Activated naive CD4-positive, alpha-beta T cell treated with Interleukin-2 at 50 U/mL for 16 hours (primary cell): ENCODE measurements around the gene HAAO.

ENCODE experiments used
- DNase-seq: peaks from one replicate; pipeline ENCODE4 v3.0.0-alpha.2; 2020

Gene HAAO

GRCh38 chr2:42792087-42792582, 248 bp downstream of the HAAO start:
- DNase-seq, result no peak

GRCh38 chr2:42791606-42792005, 777 bp downstream of the HAAO start:
- DNase-seq, result no peak

GRCh38 chr2:42789751-42790150, 2.6 kb downstream of the HAAO start:
- no peak for DNase-seq

GRCh38 chr2:42788882-42789281, 3.5 kb downstream of the HAAO start:
- no peak for DNase-seq

GRCh38 chr2:42788478-42788793, 3.9 kb downstream of the HAAO start:
- DNase-seq, result no peak

DNA sequence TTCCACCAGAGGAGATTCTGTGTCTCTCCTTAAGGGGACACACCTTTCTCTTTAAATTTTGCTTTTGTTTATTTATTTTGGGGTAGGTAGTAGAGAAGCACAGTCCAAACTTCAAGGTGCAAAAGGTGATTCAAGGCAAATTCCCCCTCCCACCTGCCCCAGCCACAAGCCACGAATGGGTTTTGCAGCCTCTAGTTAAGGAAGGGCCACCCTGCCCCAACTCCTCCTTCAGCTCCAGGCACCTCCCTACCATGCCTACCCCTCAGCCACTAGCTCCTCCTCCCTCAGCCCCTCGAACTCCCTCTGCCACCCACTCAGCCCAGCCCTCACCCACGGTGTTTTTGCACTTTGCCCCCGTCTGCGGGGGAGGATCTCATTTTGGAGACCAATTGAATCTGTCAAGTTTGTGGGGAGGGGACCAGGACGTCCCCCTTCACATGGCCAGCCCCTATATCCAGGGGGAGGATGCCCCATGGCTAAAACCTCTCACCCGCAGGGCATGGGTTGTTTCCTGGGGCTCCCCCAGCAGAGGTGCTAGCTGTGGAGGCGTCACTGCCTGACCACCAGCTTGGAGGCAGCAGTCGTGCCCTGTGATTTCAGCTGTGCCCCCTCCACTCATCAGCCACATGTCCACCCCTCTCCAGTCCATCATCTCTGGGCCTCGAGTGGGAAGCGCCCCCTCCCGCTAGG, 4.5 kb downstream of the HAAO start:
- no peak for DNase-seq

GRCh38 chr2:42787424-42787787, 5.0 kb downstream of the HAAO start:
- no peak for DNase-seq

DNA sequence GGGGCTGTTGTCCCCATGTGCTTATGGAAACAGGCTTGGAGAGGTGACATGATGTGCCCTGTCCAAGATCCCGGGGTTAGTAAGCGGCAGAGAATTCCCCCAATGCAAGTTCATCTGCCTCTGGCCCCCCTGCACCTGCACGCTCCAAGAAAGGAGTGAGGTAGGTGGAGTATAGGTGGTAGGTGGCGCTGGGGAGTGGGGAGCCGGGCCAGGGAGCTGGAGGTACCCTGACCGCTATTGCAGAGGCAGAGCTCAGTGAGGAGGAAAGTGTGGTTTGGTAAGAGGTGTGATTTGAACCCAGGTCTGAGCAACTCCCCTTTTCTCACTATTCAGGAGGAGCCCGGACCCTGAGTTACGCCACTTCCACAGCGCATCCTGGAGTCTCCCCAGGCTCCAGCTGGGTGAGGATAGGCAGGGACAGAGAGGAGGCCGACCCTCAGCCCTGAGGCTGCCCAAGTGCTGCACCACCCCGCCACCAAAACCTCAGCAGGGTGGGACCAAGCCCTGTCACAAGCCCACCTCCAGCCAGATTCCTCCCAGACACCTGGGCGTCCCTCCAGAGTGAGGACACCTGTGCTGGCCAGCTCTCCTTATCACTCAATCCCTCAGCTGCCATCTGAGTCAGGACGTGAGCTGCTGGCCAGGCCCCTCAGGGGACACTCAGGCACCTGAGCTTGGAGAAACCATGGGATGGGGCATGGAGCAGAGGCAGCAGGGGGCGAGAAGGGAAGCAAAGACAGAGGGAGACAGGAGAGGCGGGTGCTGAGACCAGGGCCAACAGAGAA, 5.6 kb downstream of the HAAO start:
- DNase-seq, result no peak

GRCh38 chr2:42784204-42784880, 8.0 kb downstream of the HAAO start:
- DNase-seq, result no peak

GRCh38 chr2:42783511-42783910, 8.9 kb downstream of the HAAO start:
- DNase-seq, result no peak

DNA sequence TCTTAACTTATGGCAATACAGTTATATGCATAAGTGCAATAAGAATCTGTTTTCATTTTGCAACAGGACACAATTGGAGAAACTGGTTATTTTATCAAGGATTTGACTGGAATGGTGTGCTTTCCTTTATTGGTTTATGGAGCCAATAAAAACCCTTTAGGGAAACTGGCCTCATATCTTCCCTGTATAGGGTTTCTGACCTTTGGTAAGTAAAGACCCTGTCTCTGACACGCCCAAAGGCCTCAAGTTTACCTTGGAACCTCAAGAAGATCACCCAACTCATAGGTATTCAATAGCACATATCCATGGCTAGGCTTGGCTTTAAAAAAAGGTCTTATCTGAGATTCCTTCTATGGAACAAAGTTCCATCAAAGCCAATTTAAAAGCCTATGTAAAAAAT, 11.2 kb downstream of the HAAO start:
- DNase-seq, result no peak

DNA sequence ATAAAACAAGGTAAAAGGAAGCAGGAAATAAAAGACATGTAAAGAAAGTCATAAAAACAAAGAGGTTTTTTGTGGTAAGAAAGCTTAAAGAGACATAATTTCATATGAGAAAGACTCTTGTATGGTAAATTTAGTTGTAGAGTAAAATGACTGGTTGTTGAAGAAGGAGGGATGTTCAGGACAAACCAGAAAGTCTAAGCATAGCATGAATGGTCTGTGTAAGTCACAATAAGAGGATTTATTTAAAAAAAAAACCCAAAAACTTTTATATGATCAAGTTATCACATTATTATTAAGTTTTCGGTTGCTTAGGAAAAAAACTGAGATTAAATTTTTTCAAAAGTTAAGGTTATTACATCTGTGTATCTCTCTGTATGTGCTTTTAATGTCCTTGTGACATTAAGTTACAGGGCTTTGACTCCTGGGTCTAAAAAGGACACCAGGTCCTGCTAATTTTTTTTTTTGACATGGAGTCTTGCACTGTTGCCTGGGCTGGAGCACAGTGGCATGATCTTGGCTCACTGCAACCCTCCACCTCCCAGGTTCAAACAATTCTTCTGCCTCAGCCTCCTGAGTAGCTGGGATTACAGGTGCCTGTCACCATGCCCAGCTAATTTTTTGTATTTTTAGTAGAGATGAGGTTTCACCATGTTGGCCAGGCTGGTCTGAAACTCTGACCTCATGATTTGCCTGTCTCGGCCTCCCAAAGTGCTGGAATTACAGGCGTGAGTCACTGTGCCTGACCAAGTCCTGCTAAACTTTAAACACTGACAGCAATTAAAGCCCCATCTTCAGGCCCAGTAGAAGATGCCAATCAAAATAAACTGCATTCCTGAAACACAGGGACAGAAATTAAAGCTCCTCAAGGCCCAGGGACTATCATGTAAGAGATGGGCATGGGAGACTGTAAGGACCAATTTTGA, 14.2 kb downstream of the HAAO start:
- no peak for DNase-seq

DNA sequence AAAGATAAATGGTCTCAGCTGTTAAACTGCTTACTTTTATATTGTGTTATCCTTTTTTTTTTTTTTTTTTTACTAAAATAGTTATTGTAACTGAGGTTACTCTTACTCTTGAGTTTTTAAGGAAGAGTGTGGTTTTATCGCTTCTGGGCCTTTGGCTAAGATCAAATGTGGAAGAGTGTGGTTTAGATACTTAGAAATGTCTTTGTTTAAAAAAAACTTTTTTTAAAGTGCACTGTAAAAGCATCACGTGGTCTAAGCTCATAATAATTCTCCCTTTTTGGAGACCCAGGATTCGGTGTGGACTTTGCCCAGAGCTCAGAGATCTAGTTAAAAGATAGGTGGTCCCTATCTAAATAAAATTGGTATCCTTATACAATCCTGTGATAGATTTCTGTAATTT, 16.6 kb downstream of the HAAO start:
- no peak for DNase-seq

DNA sequence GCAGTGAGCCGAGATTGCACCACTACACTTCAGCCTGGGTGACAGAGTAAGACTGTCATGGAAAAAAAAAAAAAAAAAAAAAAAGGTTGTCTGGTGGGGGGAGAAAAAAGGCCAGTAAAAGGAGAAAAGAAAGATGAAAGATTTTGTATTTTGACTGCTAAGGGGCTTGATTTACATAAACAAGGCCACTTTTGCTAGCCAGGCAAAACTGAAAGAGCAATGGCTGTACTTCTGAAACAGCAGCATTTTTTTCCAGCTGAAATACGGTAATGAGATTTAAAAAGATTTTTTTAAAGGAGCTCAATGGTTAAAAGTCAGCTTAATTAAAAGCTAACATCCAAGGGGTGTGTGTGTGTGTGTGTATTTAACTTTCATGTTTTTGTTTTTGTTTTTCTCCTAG, 17.2 kb downstream of the HAAO start:
- DNase-seq, result no peak

DNA sequence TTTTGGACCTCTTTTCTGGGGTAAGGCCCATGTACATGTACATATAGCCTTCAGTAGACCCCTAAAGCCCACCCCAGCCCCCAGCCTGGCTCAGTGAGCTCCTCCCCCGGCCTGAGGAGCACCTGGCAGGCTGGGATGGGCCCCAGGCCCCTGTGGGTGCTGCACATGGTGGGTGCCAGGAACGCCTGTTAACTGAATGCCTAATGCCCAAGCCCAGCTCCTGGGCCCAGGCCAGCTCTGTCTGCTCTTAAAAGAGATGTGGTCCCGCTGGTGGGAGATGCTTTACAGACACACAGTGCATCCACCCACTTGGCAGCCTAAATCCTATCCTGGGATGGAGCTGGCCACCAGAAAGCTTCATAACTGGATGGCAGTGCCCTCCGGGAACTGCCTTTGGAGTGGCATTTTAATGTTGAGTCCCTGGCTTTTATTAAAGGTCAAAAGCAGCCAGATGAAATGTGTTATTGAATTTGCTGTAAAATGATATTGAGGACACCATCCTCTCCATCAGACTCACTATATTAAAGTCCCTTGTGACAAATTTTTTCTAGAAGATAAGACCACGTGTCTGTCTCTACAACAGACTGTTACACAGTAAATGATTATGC, 20.7 kb downstream of the HAAO start:
- no peak for DNase-seq

DNA sequence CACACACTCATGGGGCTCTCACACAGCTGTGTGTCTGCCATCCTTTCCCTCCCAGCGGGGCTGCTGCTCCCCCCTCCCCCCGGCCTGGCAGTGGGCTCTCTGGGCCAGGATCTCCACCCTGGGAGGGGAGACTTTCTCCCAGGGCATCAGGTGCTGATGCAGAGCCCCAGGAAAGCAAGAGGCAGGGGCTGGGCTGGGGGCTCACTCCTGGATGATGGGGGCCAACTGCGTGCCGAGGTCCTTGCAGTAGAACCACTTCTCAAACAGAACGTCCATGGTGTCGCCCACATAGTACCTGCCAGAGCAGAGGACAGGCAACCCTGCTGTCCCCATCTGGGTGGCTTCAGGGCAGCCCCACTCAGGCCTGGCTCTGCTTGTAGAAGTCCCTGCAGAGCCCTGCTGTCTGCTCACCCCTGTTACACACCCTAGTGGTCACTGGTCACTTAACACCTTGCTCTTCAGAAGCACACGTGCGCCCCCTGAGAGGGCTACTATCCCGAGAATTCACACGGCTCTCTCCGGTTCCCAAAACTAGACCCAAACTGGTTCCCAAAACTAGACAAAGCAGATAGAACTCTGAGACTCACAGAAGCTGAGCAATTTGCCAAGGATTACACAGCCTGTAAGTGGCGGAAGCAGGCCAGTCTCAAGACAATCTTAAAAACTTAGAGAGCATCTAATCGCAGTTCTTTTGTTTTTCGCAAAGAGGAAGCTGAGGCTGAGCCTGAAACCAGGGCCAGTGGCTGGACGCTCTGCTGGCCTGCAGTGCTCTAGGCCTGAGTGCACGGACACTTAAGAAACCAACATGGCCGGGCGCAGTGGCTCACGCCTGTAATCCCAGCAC, 21.9 kb downstream of the HAAO start:
- no peak for DNase-seq

DNA sequence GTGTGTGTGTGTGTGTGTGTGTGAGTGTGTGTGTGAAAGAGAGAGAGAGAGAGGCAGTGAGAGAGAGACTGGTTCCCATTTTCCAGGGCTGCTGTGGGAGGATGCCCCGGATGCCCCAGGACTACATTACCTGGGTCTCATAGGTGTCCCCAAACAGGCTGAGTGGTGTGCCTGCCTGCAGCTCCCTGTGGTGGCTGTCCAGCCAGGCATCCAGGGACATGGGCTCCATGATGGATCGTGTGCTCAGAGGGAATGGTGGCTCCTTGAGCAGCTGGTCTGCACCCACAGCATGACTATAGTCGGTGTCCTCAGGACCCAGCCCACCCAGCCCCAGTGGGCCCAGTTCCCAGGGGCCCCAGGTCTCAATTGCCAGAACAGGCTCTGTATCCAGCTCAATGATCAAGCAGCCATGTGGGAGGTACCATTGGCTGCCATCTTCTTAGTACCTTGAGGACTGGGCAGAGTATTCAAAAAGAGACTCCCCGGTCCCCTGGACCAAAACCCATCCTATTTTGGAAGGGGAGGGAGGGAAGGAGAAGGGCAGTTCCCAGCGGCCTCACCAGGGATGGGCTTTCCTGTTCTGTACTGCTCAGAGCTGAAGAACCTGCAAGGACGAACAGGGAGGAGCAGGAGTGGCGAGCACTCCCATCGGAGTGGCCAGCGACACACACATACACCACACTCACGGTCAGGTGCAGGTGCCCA, 22.6 kb downstream of the HAAO start:
- DNase-seq, result no peak

GRCh38 chr2:42768706-42769256, 23.6 kb downstream of the HAAO start:
- DNase-seq, result no peak

DNA sequence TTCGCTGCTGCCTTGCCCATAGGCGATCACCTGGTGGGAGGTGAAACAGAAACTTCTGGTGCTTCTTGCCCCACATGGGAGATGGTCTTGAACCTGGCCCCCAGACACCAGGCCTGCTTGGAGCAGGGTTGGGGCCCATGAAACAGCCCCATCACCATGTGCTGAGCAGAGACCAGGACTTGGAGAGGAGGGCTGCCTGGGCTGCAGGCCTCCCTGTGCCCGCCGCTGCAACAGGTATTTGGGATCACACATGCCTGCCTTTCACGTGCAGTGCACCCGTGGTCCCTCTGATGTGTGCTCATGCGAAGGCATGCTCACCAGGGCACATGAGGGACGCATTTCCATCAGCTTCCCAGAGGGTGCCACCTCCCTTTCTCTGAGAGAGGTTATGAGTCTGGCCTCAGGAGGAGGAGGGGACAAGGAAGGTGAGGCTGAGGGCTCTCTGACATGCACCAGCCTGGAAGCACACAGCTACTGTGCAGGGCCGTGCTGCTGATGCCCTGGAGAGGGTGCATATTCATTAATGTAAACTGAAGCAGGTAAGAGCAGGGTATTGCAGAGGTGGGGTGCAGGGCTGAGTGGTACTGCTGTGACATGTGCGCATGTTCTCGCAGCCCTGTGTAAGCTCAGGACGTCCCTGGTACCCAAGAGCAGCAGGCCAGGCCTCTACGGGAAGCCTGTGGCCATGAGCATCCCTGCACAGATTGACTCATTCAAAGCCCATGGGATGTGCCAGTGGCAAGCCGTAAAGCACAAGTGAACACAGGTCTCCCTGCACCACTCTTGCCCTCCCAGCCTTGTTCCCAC, 24.3 kb downstream of the HAAO start:
- no peak for DNase-seq
